CD8-positive, alpha-beta memory T cell (primary cell): ENCODE results near the gene ARL5C. TPM values are rescaled to one million over a fixed set of nuclear protein-coding genes. Genes with fewer than 3 reads are reported as not detected.

ENCODE experiments used
- CTCF ChIA-PET: fragments of 350-600 bp; sonication (Branson Sonifier 250); formaldehyde crosslinking; loops from one replicate; lab custom pipeline; 2021; ENCODE audit warnings: antibody characterized with exemption; lab: Charles Lee
- POLR2A ChIA-PET: fragments of 350-600 bp; sonication (Branson Sonifier 250); formaldehyde crosslinking; loops from one replicate; lab custom pipeline; 2021; ENCODE audit warnings: antibody characterized with exemption; lab: Charles Lee
- DNase-seq, 5 donors: peaks; one replicate each; pipeline versions ENCODE4 v3.0.0 to v3.0.0-alpha.2; 2020 to 2022; ENCODE audit warnings: mixed read lengths in 1 of 5
- H3K27ac ChIP-seq: one replicate; pipeline ENCODE4 v1.7.0; 2013; ENCODE audit warnings: low read depth, mild to moderate bottlenecking, low read length, moderate library complexity
- H3K27me3 ChIP-seq: 2 replicates; pipeline ENCODE4 v1.7.0; 2013; ENCODE audit warnings: low read length, mild to moderate bottlenecking; ENCODE audit not compliant: insufficient read depth, poor library complexity, severe bottlenecking
- H3K36me3 ChIP-seq: 2 replicates; pipeline ENCODE4 v1.7.0; 2013; ENCODE audit warnings: mild to moderate bottlenecking, low read length, moderate library complexity; ENCODE audit not compliant: insufficient read depth
- H3K4me1 ChIP-seq: 2 replicates; pipeline ENCODE4 v1.7.0; 2013; ENCODE audit warnings: mild to moderate bottlenecking, low read length, moderate library complexity; ENCODE audit not compliant: insufficient read depth
- H3K4me3 ChIP-seq: 2 replicates; pipeline ENCODE4 v1.7.0; 2013; ENCODE audit warnings: mild to moderate bottlenecking, low read length
- H3K9me3 ChIP-seq: 2 replicates; pipeline ENCODE4 v1.7.0; 2013; ENCODE audit warnings: mild to moderate bottlenecking, low read length
- H3K27ac Mint-ChIP-seq, 8 donors: one replicate each; pipeline ENCODE4 v1.8.0; 2020 to 2021; ENCODE audit warnings: mixed read lengths in 8 of 8, mild to moderate bottlenecking in 6 of 8, inconsistent platforms in 3 of 8, moderate library complexity in 3 of 8
- H3K27me3 Mint-ChIP-seq, 2 donors: one replicate each; pipeline ENCODE4 v1.8.0; 2020 to 2021; ENCODE audit warnings: mixed read lengths in 2 of 2, mild to moderate bottlenecking in 1 of 2, moderate library complexity in 1 of 2
- H3K36me3 Mint-ChIP-seq, 3 donors: one replicate each; pipeline ENCODE4 v1.8.0; 2020 to 2021; ENCODE audit warnings: mixed read lengths in 3 of 3, inconsistent platforms in 1 of 3, mild to moderate bottlenecking in 1 of 3
- H3K4me1 Mint-ChIP-seq, 3 donors: one replicate each; pipeline ENCODE4 v1.8.0; 2020 to 2021; ENCODE audit warnings: mixed read lengths in 3 of 3, inconsistent platforms in 1 of 3, mild to moderate bottlenecking in 1 of 3
- H3K4me3 Mint-ChIP-seq, 7 donors: one replicate each; pipeline ENCODE4 v1.8.0; 2020 to 2021; ENCODE audit warnings: mixed read lengths in 7 of 7, mild to moderate bottlenecking in 6 of 7, moderate library complexity in 4 of 7, inconsistent platforms in 2 of 7
- H3K9me3 Mint-ChIP-seq, 5 donors: one replicate each; pipeline ENCODE4 v1.8.0; 2020 to 2022; ENCODE audit warnings: mixed read lengths in 5 of 5, mild to moderate bottlenecking in 3 of 5, moderate library complexity in 2 of 5, inconsistent platforms in 1 of 5
- polyA plus RNA-seq: library from polyadenylated mRNA; unstranded; fragments of 300-500 nt; fragmentation: Illumina TruSeq; gene quantifications from one replicate; pipeline ENCODE4 v1.2.3, GENCODE V29; 2021
- total RNA-seq, 2 experiments: library from RNA; stranded (reverse); gene quantifications; one replicate each; pipeline ENCODE4 v1.2.3, GENCODE V29; 2021

The ARL5C gene
- total and polyA plus RNA-seq, 3 experiments from 2014 or later, result not detected

DNA sequence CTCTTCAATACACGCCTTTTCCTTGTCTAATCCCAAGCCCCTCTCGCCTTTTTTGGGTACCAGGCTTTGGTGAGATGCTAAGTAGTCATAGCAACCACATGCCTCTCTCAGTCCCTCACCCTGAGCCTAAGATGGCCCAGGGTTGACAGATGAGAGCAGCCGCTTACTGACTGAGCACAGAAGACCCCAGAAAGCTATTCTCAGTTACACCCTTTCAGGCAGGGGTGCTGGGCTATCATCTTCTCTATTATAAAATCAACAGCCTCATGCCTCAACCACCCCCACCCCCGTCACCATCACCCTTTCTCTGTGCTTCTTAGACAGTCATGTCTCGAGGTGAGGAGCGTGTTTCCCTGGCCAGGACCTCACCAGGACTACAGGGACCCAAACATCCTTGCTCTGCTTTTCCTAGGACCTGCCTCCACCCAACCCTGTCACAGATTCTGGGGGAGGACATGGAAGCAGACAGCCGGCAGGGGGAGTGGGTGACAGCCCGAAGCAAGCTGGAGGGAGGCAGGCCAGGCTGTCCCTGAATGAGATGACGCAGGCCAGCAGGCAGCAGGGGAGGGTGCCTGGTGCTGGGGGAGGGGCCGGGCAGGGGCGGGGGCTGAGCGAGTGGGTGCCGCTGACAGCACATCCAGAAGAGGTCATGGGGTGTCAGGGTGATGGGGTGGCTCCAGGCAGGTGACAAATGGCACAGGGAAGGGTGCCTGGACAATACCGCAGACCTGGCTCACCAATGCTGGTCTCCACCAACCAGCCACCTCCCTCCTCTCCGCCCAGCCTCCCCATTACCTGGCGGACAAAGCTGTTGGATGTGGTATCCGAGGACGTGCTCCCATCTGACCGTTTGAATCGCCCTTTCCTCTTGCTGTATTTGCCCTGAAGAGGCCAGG is 28.4 kb upstream of the ARL5C start:
- H3K36me3 Mint-ChIP-seq, result peaks cover 0 to 32% (median 2%) of the 10 kb centered on the region in 3 donors
- Histone ChIP-seq H3K27ac (no peak overlapping the region), H3K36me3 (no peaks in the 10 kb centered on the region), H3K4me3 (no peak overlapping the region), H3K9me3 (no peaks in the 10 kb centered on the region), H3K27me3 (no peaks in the 10 kb centered on the region), H3K4me1 (peaks cover 28% of the 10 kb centered on the region)
- H3K4me1 Mint-ChIP-seq, result peaks cover 30 to 56% (median 36%) of the 10 kb centered on the region in 3 donors
- no peaks in the 10 kb centered on the region for H3K27me3 Mint-ChIP-seq
- POLR2A ChIA-PET, result no interaction called here
- peak overlapping the region in 3 of 7 donors; percentile 32 to 84 (median 47) for H3K4me3 Mint-ChIP-seq
- peak overlapping the region; percentile 43 to 93 (median 56) for H3K27ac Mint-ChIP-seq
- DNase-seq, result no peak
- no peaks in the 10 kb centered on the region for H3K9me3 Mint-ChIP-seq
- CTCF ChIA-PET, result interaction anchor here (1.0 to 3.2 kb wide), 4 partner anchors 8 to 38 kb away, joined by 3 to 11 read pairs (median 8); no protein-coding TSS in a partner anchor

DNA sequence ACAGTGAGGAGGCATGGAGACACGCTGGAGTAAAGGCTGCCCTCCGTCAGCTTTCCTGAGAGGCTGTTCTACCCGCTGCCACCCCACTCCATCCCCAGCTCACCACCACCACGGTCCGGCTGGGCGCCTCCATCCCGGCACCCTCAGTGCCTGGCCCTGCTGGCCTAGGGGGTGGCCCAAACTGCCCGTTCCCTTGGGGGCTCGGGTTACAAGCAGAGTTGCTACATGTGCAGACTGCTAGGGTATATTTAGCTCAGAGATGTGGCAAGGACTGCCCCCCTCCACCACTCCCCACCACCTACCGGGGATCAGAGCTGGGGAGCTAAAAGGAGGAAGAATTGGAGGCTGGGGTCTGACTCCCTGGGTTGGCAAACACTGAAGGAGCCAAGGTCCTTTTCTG is 27.4 kb upstream of the ARL5C start:
- Mint-ChIP-seq H3K4me3 (peak overlapping the region in 1 of 7 donors; percentile 15), H3K27me3 (no peaks in the 10 kb centered on the region), H3K27ac (peak overlapping the region in 4 of 8 donors; percentile 15 to 61 (median 52)), H3K4me1 (peaks cover 26 to 47% (median 28%) of the 10 kb centered on the region in 3 donors), H3K36me3 (peaks cover 0 to 37% (median 2%) of the 10 kb centered on the region in 3 donors), H3K9me3 (no peaks in the 10 kb centered on the region)
- no peak for DNase-seq
- ChIA-PET CTCF (interaction anchor here (0.7 to 2.5 kb wide), 4 partner anchors 14 to 39 kb away, joined by 3 to 6 read pairs (median 4); no protein-coding TSS in a partner anchor), POLR2A (no interaction called here)
- Histone ChIP-seq H3K4me1 (peaks cover 19% of the 10 kb centered on the region), H3K27me3 (no peaks in the 10 kb centered on the region), H3K4me3 (no peak overlapping the region), H3K9me3 (no peaks in the 10 kb centered on the region), H3K27ac (no peak overlapping the region), H3K36me3 (no peaks in the 10 kb centered on the region)

DNA sequence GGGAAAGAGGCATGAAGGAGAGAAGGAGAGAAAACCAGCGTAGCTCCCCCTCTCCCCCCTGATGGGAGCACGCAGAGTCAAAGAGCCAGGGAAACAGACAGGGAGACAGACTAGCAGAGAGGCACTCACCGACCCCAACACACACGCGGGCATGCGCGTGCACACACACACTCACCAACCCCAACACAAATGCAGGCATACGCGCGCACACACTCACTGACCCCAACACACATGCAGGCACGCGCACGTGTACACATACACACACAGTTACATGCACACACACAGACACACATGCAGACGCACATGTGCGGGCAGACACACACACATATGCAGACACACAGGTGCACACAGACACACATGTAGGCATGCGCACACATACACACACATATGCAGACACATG is 26.9 kb upstream of the ARL5C start:
- H3K9me3 ChIP-seq, result no peaks in the 10 kb centered on the region
- no peaks in the 10 kb centered on the region for H3K27me3 Mint-ChIP-seq
- DNase-seq, result no peak
- peaks cover 0 to 42% (median 2%) of the 10 kb centered on the region in 3 donors for H3K36me3 Mint-ChIP-seq
- ChIA-PET POLR2A (interaction anchor here (1.1 kb wide), 1 partner anchor 53 kb away, joined by 3 read pairs; no protein-coding TSS in a partner anchor), CTCF (interaction anchor here (0.7 to 0.9 kb wide), 3 partner anchors 14 to 28 kb away, joined by 3 to 4 read pairs (median 3); no protein-coding TSS in a partner anchor)
- H3K27ac ChIP-seq, result no peak overlapping the region
- peaks cover 14% of the 10 kb centered on the region for H3K4me1 ChIP-seq
- peak overlapping the region in 4 of 8 donors; percentile 11 to 60 (median 24) for H3K27ac Mint-ChIP-seq
- H3K4me3 Mint-ChIP-seq, result peak overlapping the region in 2 of 7 donors; percentile 12 to 14
- H3K36me3 ChIP-seq, result no peaks in the 10 kb centered on the region
- peaks cover 24 to 43% (median 24%) of the 10 kb centered on the region in 3 donors for H3K4me1 Mint-ChIP-seq
- no peak overlapping the region for H3K4me3 ChIP-seq
- H3K27me3 ChIP-seq, result no peaks in the 10 kb centered on the region
- H3K9me3 Mint-ChIP-seq, result no peaks in the 10 kb centered on the region

DNA sequence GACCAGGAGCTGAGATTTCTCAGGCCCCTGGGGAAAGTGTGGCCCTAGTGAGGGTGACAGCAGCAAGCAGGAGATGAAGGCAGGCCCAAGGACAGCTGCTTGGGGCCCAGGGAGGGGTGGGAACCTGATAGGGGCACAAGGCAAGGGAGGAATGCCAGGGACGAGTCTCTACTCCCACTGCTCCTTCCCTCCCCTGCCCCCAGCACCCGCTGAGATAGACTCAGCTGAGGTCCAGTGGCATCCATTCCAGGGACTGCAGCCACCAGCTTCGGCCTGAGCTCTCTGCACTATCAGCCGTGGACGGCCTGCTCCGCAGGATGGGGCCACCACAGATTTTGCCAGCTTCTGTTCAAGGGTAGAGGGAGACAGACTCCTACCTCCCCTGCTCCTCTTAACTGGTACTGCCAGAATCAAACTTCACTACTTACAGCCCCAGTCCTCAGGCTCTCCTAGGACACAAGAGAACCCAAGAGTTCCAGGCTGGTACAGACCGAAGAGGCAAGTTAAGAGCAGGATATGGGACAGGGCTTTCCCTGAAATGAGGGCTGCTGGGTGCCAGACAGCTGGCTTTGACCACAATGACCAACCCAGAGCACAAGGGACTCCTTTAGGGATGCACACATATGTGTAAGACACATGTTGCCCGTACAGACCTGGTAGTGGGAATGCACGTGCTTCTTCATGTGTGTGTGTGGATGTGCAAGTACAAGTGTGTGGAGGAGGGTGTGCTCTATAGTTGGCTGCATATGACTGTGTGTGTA is 26.0 kb upstream of the ARL5C start:
- Mint-ChIP-seq H3K9me3 (no peaks in the 10 kb centered on the region), H3K4me1 (peaks cover 23 to 40% (median 24%) of the 10 kb centered on the region in 3 donors), H3K27ac (peak overlapping the region in 6 of 8 donors; percentile 19 to 95 (median 48)), H3K36me3 (peaks cover 0 to 51% (median 2%) of the 10 kb centered on the region in 3 donors), H3K4me3 (peak overlapping the region in 1 of 7 donors; percentile 12), H3K27me3 (no peaks in the 10 kb centered on the region)
- Histone ChIP-seq H3K4me3 (no peak overlapping the region), H3K4me1 (peaks cover 13% of the 10 kb centered on the region), H3K27ac (no peak overlapping the region), H3K27me3 (no peaks in the 10 kb centered on the region), H3K9me3 (no peaks in the 10 kb centered on the region), H3K36me3 (peaks cover 4% of the 10 kb centered on the region)
- CTCF ChIA-PET, result no interaction called here
- DNase-seq, result no peak
- POLR2A ChIA-PET, result interaction anchor here (0.6 to 1.1 kb wide), 2 partner anchors 54 to 136 kb away, joined by 3 to 11 read pairs; no protein-coding TSS in a partner anchor

DNA sequence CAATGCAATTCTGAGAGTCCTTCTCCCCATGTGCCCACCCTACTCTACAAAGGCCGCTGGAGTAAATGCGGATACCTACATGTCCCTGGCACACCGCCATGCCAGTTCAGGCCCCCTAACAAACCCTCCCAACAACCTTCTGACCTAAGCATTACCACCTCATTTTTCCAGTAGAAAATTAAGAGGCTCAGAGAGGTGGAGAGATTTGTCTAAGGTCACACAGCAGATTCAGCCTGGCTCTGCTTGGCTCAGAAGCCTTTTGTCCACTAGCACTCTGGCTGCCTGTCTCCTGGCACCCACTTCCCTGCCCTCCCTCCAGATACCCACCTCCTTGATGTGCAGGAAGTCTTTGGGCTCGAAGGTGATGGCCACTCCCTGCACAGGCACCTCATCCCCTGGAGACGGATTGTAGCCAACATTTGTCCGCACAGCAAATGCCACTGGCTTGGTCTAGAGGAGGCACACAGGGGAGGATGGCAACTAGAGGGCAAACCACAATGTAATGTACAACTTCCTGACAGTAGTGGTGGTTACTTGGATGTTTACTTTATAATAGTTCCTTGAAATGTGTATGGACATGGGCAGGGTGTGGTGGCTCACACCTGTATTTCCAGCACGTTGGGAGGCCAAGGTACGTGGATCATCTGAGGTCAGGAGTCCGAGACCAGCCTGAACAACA is 21.3 kb upstream of the ARL5C start:
- no peaks in the 10 kb centered on the region for H3K9me3 Mint-ChIP-seq
- no peak for DNase-seq
- Histone ChIP-seq H3K27me3 (no peaks in the 10 kb centered on the region), H3K4me3 (no peak overlapping the region), H3K36me3 (peaks cover 7% of the 10 kb centered on the region), H3K27ac (no peak overlapping the region), H3K4me1 (no peaks in the 10 kb centered on the region), H3K9me3 (no peaks in the 10 kb centered on the region)
- no peaks in the 10 kb centered on the region for H3K27me3 Mint-ChIP-seq
- H3K27ac Mint-ChIP-seq, result peak overlapping the region in 1 of 8 donors; percentile 60
- CTCF ChIA-PET, result no interaction called here
- no peak overlapping the region for H3K4me3 Mint-ChIP-seq
- POLR2A ChIA-PET, result no interaction called here
- H3K4me1 Mint-ChIP-seq, result peaks cover 1% of the 10 kb centered on the region in 3 donors
- peaks cover 0 to 74% (median 4%) of the 10 kb centered on the region in 3 donors for H3K36me3 Mint-ChIP-seq

DNA sequence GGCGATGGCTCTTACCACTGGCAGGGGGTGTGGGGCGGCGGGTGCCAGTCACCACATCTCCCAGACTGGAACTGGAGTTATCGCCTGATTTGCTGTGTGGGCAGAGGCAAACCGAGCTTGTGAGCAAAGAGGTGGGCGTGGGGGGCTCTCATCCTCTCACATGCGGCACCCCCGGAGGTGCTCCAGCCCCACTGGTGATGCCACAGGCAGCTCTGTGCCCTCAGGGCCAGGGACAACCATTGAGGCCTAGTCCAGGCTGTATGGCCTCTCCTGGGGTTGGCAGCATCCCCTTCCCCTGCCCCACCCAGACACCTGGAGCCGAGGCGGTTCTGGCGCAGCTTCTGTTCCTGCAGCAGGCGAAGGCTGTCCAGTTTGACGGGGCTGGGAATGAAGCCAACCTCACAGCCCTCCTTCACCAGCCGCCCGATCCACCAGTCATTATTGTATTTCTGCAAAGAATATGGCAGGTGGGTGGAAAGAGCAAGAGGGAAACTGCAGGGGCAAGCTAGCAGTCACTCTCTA is 20.6 kb upstream of the ARL5C start:
- no peaks in the 10 kb centered on the region for H3K4me1 Mint-ChIP-seq
- CTCF ChIA-PET, result interaction anchor here (0.7 to 0.9 kb wide), 2 partner anchors 8 to 53 kb away, joined by 3 read pairs; no protein-coding TSS in a partner anchor
- Histone ChIP-seq H3K4me3 (no peak overlapping the region), H3K27me3 (no peaks in the 10 kb centered on the region), H3K9me3 (no peaks in the 10 kb centered on the region), H3K27ac (no peak overlapping the region), H3K4me1 (no peaks in the 10 kb centered on the region), H3K36me3 (peaks cover 7% of the 10 kb centered on the region)
- no peak overlapping the region for H3K27ac Mint-ChIP-seq
- no peak overlapping the region for H3K4me3 Mint-ChIP-seq
- no peak for DNase-seq
- H3K9me3 Mint-ChIP-seq, result no peaks in the 10 kb centered on the region
- peaks cover 0 to 67% (median 4%) of the 10 kb centered on the region in 3 donors for H3K36me3 Mint-ChIP-seq
- POLR2A ChIA-PET, result no interaction called here
- H3K27me3 Mint-ChIP-seq, result no peaks in the 10 kb centered on the region

DNA sequence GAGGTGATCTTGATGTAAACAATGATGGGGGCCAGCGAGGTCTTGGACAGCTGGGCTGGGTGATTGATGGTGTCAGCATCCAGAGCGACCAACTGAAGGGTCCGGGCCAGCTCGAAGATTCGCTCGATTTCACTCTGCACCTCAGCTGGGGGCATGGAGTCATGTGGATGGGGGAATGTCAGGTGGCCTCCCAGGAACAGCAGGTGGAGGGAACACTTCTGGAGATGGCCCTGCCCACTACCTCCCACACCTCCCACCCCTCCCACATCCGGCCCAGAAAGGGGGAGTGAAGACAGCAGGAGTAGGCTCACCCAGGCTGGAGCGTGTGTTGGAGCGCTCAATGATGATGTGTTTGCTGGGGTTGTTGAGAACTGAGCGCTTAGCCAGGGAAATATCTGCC is 17.8 kb upstream of the ARL5C start:
- POLR2A ChIA-PET, result no interaction called here
- H3K9me3 Mint-ChIP-seq, result no peaks in the 10 kb centered on the region
- peak overlapping the region in 3 of 8 donors; percentile 40 to 86 (median 72) for H3K27ac Mint-ChIP-seq
- Histone ChIP-seq H3K9me3 (no peaks in the 10 kb centered on the region), H3K4me3 (no peak overlapping the region), H3K27me3 (no peaks in the 10 kb centered on the region), H3K36me3 (peaks cover 7% of the 10 kb centered on the region), H3K4me1 (no peaks in the 10 kb centered on the region), H3K27ac (no peak overlapping the region)
- no peak for DNase-seq
- no peaks in the 10 kb centered on the region for H3K27me3 Mint-ChIP-seq
- no peaks in the 10 kb centered on the region for H3K4me1 Mint-ChIP-seq
- H3K36me3 Mint-ChIP-seq, result peaks cover 0 to 69% (median 4%) of the 10 kb centered on the region in 3 donors
- CTCF ChIA-PET, result interaction anchor here (1.2 to 2.2 kb wide), 2 partner anchors 9 to 19 kb away, joined by 5 to 9 read pairs; no protein-coding TSS in a partner anchor
- H3K4me3 Mint-ChIP-seq, result no peak overlapping the region
